ENCODE measurements around the gene MYO1D.

Gene MYO1D

GRCh38 chr17:32609884-32610650, 266.9 kb downstream of the MYO1D start:
- DNase-seq: no peak

- no peak for DNase-seq
These were observed 267.8 kb downstream of the MYO1D start for GRCh38 chr17:32609085-32609484.

GRCh38 chr17:32608267-32608666, 268.7 kb downstream of the MYO1D start:
- DNase-seq: no peak

GRCh38 chr17:32604966-32605365, 272.0 kb downstream of the MYO1D start:
- no peak for DNase-seq

- DNase-seq: no peak
These were observed 274.5 kb downstream of the MYO1D start for GRCh38 chr17:32602396-32602795.

GRCh38 chr17:32601866-32602265, 275.1 kb downstream of the MYO1D start:
- no peak for DNase-seq

- no peak for DNase-seq
These were observed 280.3 kb downstream of the MYO1D start for GRCh38 chr17:32596628-32597027.

- DNase-seq: no peak
These were observed 280.7 kb downstream of the MYO1D start for GRCh38 chr17:32596206-32596605.

GRCh38 chr17:32593003-32593402, 283.9 kb downstream of the MYO1D start:
- DNase-seq: no peak

- no peak for DNase-seq
These were observed 285.5 kb downstream of the MYO1D start for GRCh38 chr17:32591405-32591804.

- DNase-seq: no peak
These were observed 285.9 kb downstream of the MYO1D start for GRCh38 chr17:32590974-32591373.

GRCh38 chr17:32588982-32589381, 287.9 kb downstream of the MYO1D start:
- DNase-seq: no peak

- DNase-seq: no peak
These were observed 288.8 kb downstream of the MYO1D start for GRCh38 chr17:32588135-32588534.

GRCh38 chr17:32586666-32587065, 290.3 kb downstream of the MYO1D start:
- no peak for DNase-seq

- DNase-seq: no peak
These were observed 292.1 kb downstream of the MYO1D start for GRCh38 chr17:32584792-32585191.

- no peak for DNase-seq
These were observed 293.9 kb downstream of the MYO1D start for GRCh38 chr17:32583053-32583452.

GRCh38 chr17:32575852-32576251, 301.1 kb downstream of the MYO1D start:
- DNase-seq: no peak

- no peak for DNase-seq
These were observed 306.9 kb downstream of the MYO1D start for GRCh38 chr17:32570081-32570396.

GRCh38 chr17:32569171-32570080, 307.5 kb downstream of the MYO1D start:
- no peak for DNase-seq

- no peak for DNase-seq
These were observed 308.2 kb downstream of the MYO1D start for GRCh38 chr17:32568705-32569104.

GRCh38 chr17:32567511-32567910, 309.4 kb downstream of the MYO1D start:
- DNase-seq: no peak

GRCh38 chr17:32567086-32567485, 309.8 kb downstream of the MYO1D start:
- DNase-seq: no peak

GRCh38 chr17:32566303-32566702, 310.6 kb downstream of the MYO1D start:
- no peak for DNase-seq

- no peak for DNase-seq
These were observed 311.5 kb downstream of the MYO1D start for GRCh38 chr17:32565401-32565800.
